IPS-20b (cell line): ENCODE data around the gene ZNF580.

ENCODE experiments used
- H3K27ac ChIP-seq: one replicate; pipeline ENCODE4 v1.5.1; 2013; ENCODE audit warnings: low read length
- H3K27me3 ChIP-seq: 2 replicates; pipeline ENCODE4 v1.6.1; 2013; ENCODE audit warnings: mild to moderate bottlenecking, low read length, inconsistent platforms; ENCODE audit not compliant: insufficient read depth
- H3K36me3 ChIP-seq: 2 replicates; pipeline ENCODE4 v1.6.1; 2013; ENCODE audit warnings: low read depth, mild to moderate bottlenecking, inconsistent platforms, low read length, moderate library complexity; ENCODE audit not compliant: insufficient read depth
- H3K4me1 ChIP-seq: 2 replicates; pipeline ENCODE4 v1.6.1; 2013; ENCODE audit warnings: mild to moderate bottlenecking, control low read depth, inconsistent platforms, low read length, moderate library complexity; ENCODE audit not compliant: insufficient read depth
- H3K4me3 ChIP-seq: 2 replicates; pipeline ENCODE4 v1.5.1; 2013; ENCODE audit warnings: mild to moderate bottlenecking, low read length, inconsistent platforms
- H3K9ac ChIP-seq: 2 replicates; pipeline ENCODE4 v1.6.1; 2013; ENCODE audit warnings: low read depth, mild to moderate bottlenecking, inconsistent platforms, low read length, moderate library complexity
- H3K9me3 ChIP-seq: 2 replicates; pipeline ENCODE4 v1.6.1; 2013; ENCODE audit warnings: mild to moderate bottlenecking, low read depth, low read length, inconsistent platforms; ENCODE audit not compliant: insufficient read depth

Gene ZNF580

DNA sequence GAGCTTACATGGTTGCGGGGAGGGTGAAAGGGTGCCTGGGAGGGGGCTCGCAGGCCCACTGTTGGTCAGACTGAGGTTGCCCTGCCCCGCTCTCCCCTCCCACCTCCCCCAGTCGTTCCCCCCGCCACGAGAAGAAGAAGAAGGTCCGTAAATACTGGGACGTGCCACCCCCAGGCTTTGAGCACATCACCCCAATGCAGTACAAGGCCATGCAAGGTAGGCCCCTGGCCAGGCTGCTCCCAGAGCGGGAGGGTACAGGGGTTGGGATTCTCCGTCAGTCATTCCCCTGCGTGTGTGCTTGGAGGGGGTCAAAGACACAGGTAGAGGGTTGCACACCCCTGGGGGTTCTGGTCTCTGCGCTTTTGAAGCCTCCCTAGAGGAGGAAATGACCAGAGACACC is 19.6 kb downstream of the ZNF580 start:
- Histone ChIP-seq H3K4me3 (no peak overlapping the region), H3K27me3 (no peaks in the 10 kb centered on the region), H3K36me3 (peaks cover 77% of the 10 kb centered on the region), H3K9ac (no peak overlapping the region), H3K4me1 (peaks cover 18% of the 10 kb centered on the region), H3K27ac (no peak overlapping the region), H3K9me3 (no peaks in the 10 kb centered on the region)

DNA sequence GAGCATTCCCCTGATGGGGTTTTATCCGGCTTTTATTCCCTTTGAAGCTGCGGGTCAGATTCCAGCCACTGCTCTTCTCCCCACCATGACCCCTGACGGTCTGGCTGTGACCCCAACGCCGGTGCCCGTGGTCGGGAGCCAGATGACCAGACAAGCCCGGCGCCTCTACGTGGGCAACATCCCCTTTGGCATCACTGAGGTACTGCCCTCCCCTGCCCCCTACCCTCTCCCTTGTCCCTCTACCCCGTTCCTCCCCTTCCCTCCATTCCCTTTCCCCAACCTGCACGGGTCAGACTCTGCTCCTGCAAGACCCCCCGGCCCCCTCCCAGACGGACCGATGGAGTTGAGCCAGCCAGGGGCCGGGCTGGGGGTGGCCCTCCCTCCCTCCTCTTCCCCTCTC is 20.2 kb downstream of the ZNF580 start:
- Histone ChIP-seq H3K27me3 (no peaks in the 10 kb centered on the region), H3K27ac (no peak overlapping the region), H3K9me3 (no peaks in the 10 kb centered on the region), H3K9ac (no peak overlapping the region), H3K36me3 (peaks cover 83% of the 10 kb centered on the region), H3K4me3 (no peak overlapping the region), H3K4me1 (peaks cover 18% of the 10 kb centered on the region)

DNA sequence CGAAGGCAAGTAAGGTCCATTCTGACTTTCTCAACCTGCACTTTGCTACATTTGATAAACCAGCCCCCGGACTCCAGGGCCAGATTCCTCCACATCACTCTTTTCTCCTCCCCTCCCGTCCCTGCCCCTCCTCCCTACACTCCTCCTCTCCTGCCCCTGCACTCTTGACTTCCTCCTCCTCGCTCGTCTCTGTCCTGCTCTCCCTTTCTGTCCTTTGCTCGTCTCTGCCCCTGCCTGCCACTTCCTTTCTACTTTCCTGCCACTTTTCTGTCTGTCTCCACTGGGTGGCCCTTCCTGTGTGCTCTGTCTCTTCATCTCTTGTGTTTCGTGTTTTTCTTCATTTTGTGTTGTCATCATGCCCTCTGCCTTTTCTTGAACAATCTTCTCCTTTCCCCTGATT is 21.0 kb downstream of the ZNF580 start:
- H3K27ac ChIP-seq: no peak overlapping the region
- peaks cover 12% of the 10 kb centered on the region for H3K4me1 ChIP-seq
- no peaks in the 10 kb centered on the region for H3K9me3 ChIP-seq
- H3K27me3 ChIP-seq: no peaks in the 10 kb centered on the region
- H3K36me3 ChIP-seq: peaks cover 88% of the 10 kb centered on the region
- no peak overlapping the region for H3K9ac ChIP-seq
- H3K4me3 ChIP-seq: no peak overlapping the region

DNA sequence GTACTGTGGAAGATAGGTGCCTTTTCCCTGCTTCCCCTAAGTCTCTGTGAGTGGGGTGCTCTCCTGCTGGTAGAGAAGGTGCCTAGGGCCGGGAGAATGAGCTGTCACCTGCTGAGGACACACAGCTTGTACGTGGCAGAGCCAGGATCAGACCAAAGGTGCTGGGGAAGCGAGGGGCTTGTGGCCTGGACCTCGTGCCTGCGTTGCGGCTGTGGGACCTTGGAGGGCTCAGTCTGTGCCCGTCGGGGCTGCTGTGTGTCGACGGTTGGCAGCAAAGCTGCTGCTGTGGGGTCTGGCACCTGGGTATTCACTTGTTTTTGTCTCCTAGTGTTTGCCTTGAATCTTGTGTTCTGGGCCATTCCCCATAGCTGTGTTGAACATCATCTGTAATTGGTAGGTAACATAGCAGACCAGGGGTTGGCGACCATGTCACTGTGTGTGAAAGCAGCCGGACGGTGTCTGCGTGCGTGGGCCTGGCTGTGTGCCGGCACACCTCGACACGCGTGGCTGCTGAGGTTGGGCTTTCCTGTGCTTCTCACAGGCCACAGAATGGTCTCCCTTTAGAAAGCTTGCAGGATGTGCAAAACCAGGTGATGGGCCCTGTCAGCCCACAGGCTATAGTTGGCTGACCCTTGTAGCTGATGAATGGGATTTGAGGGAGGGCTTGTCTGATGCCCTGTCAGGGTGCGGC is 23.2 kb downstream of the ZNF580 start:
- Histone ChIP-seq H3K36me3 (peaks cover 99% of the 10 kb centered on the region), H3K9ac (no peak overlapping the region), H3K4me1 (no peaks in the 10 kb centered on the region)

DNA sequence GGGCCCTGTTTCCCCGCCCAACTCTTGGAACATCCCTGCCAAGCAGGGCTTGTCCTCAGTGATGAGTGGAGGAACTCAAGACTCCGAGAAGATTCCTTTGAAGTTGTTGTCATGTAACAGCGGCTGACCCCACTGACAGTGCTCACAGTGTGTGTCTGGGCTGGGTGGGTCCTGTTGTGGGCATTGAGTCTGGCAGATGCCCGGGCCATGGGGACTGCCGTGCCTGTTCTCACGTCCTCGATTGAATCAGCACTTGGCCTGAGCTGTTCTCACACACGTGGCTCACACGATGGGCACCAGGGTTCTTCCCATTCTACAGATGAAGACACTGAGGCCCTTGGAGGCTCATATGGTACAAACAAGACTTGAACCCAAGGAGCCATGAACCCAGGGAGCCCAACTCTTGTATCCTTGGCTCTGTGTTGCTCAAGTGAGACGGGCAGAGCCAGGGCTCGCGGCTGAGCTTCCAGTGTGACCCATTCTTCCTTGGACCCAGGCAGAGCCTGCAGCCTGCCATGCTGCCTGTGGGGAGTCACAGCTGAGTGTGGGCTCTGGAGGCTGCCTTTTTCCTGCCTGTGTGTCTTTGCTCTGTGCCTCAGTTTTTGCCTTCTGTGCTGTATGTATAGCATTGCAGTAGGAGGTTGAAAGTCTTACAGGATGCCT is 25.7 kb downstream of the ZNF580 start:
- Histone ChIP-seq H3K9me3 (no peaks in the 10 kb centered on the region), H3K4me3 (no peak overlapping the region), H3K27ac (no peak overlapping the region), H3K9ac (no peak overlapping the region), H3K36me3 (peaks cover 95% of the 10 kb centered on the region), H3K27me3 (no peaks in the 10 kb centered on the region), H3K4me1 (no peaks in the 10 kb centered on the region)

More for the DNA sequence above, 23.2 kb downstream of the ZNF580 start:
- no peak overlapping the region for H3K27ac ChIP-seq
- no peaks in the 10 kb centered on the region for H3K9me3 ChIP-seq
- H3K4me3 ChIP-seq: no peak overlapping the region
- H3K27me3 ChIP-seq: no peaks in the 10 kb centered on the region

DNA sequence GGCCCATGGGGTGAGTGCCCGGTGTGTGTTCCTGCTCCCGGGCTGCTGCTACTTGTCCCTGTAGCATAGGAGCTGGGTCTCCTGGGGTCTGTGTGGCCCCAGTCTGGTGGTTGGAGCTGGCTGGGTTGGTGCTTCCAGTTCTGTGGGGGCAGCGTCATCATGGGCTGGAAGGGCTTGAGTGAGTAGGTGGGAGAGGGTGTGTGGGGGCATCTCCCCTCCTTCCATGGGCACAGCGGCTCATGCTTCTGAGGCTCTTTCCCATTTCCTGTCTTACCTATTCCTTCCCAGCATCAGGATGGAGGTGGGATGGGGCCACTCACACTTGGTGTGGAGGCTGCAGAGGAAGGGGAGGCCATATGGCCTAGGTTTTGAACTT is 26.2 kb downstream of the ZNF580 start:
- Histone ChIP-seq H3K36me3 (peaks cover 91% of the 10 kb centered on the region), H3K4me3 (no peak overlapping the region), H3K9ac (no peak overlapping the region), H3K27me3 (no peaks in the 10 kb centered on the region), H3K4me1 (no peaks in the 10 kb centered on the region), H3K27ac (no peak overlapping the region), H3K9me3 (no peaks in the 10 kb centered on the region)

DNA sequence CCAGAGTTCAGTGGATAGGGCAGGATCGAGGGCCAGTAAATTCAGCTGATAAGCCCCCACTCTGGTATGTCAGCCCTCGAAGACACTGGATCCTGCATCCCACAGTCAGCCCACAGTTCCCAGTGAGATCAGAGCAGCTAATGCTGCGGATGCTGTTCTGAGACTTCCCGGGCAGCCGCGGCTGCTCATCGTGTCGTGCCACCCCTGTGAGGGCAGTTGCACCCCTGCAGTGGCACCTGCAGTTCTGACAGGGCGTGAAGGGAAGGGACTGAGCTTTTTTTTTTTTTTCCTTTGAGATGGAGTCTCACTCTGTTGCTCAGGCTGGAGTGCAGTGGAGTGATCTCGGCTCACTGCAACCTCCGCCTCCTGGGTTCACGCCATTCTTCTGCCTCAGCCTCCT is 26.7 kb downstream of the ZNF580 start:
- H3K27ac ChIP-seq: no peak overlapping the region
- peaks cover 91% of the 10 kb centered on the region for H3K36me3 ChIP-seq
- no peak overlapping the region for H3K9ac ChIP-seq
- no peaks in the 10 kb centered on the region for H3K27me3 ChIP-seq
- H3K9me3 ChIP-seq: no peaks in the 10 kb centered on the region
- no peaks in the 10 kb centered on the region for H3K4me1 ChIP-seq
- H3K4me3 ChIP-seq: no peak overlapping the region

DNA sequence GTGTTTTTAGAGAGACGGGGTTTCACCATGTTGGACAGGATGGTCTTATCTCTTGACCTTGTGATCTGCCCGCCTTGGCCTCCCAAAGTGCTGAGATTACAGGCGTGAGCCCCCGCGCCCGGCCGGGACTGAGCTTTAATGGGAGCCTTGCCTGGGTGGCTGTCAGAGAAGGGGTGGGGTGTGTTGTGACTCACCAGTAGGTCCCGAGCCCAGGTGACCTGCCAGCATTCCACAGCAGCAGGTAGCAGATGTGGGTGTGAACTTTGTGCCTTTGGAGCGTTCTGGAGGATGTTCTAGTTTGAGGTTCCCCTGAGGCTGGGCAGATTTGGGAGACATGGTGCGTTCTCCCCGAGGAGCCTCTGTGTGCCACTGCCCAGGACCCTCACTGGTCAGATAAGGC is 27.2 kb downstream of the ZNF580 start:
- Histone ChIP-seq H3K4me1 (no peaks in the 10 kb centered on the region), H3K4me3 (no peak overlapping the region), H3K36me3 (peaks cover 90% of the 10 kb centered on the region), H3K27me3 (no peaks in the 10 kb centered on the region), H3K9ac (no peak overlapping the region), H3K9me3 (no peaks in the 10 kb centered on the region), H3K27ac (no peak overlapping the region)

DNA sequence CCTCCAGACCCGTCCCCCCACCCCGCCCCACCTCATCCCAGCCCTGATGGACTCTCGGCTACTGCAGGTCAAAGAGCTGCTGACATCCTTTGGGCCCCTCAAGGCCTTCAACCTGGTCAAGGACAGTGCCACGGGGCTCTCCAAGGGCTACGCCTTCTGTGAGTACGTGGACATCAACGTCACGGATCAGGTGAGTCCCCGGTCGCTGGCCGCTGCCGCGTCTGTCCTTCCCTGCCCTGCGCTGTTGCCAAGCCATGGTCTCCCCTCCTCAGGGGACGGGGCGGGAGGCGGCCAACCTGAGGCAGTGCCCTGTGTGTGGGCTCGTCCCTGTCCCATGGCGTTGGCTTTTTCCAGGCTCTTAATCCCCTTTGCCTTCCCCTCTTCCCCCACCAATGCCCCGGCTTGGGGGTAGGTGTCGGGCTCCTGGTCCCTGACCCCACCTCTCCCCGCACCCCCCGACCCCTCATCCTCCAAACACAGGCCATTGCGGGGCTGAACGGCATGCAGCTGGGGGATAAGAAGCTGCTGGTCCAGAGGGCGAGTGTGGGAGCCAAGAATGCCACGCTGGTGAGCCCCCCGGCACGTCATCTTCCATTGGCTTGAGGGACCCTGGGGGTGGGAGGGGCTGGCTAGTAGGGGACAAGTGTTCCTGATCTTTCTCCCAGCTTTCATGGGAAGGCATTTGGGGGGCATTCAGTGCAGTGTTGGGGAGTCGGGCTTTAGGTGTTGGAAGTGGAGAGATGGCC is 28.0 kb downstream of the ZNF580 start:
- Histone ChIP-seq H3K9me3 (no peaks in the 10 kb centered on the region), H3K36me3 (peaks cover 90% of the 10 kb centered on the region), H3K4me3 (no peak overlapping the region), H3K9ac (no peak overlapping the region), H3K27me3 (no peaks in the 10 kb centered on the region), H3K4me1 (peaks cover 6% of the 10 kb centered on the region; the same call in 1 of the 2 replicates), H3K27ac (no peak overlapping the region)

DNA sequence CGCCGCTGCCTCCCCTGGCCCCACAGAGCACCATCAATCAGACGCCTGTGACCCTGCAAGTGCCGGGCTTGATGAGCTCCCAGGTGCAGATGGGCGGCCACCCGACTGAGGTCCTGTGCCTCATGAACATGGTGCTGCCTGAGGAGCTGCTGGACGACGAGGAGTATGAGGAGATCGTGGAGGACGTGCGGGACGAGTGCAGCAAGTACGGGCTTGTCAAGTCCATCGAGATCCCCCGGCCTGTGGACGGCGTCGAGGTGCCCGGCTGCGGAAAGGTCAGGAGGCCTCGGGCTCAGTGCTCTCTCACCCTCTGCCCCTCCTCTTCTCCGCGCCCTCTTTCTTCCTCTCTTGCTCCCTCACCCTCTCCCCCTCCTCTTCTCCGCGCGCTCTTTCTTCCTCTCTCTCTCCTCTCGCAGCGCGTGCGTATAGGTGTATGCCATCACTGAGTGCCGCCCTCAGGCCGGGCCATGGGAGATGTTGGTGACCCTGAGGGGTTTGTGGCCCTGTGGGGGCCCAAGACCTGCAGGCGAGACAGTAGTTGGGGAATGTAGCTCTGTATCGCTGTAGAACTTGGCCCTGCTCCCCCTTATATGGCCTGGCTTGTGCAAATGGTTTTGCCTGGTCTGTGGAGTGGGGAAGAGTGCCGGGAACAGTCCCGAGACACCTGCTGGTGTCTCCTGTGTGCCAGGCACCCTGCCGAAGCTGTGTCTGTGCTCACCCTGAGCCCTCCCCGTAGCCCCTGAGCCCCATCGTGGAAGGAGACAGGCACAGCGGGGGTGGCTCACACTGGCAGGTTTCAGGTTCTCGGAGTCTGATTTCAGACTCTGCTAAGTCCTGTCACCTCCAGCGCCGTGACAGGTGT is 28.8 kb downstream of the ZNF580 start:
- no peaks in the 10 kb centered on the region for H3K27me3 ChIP-seq
- H3K9me3 ChIP-seq: no peaks in the 10 kb centered on the region
- H3K4me1 ChIP-seq: peaks cover 6% of the 10 kb centered on the region; the same call in 1 of the 2 replicates
- no peak overlapping the region for H3K27ac ChIP-seq
- no peak overlapping the region for H3K9ac ChIP-seq
- H3K4me3 ChIP-seq: no peak overlapping the region
- H3K36me3 ChIP-seq: peaks cover 82% of the 10 kb centered on the region

DNA sequence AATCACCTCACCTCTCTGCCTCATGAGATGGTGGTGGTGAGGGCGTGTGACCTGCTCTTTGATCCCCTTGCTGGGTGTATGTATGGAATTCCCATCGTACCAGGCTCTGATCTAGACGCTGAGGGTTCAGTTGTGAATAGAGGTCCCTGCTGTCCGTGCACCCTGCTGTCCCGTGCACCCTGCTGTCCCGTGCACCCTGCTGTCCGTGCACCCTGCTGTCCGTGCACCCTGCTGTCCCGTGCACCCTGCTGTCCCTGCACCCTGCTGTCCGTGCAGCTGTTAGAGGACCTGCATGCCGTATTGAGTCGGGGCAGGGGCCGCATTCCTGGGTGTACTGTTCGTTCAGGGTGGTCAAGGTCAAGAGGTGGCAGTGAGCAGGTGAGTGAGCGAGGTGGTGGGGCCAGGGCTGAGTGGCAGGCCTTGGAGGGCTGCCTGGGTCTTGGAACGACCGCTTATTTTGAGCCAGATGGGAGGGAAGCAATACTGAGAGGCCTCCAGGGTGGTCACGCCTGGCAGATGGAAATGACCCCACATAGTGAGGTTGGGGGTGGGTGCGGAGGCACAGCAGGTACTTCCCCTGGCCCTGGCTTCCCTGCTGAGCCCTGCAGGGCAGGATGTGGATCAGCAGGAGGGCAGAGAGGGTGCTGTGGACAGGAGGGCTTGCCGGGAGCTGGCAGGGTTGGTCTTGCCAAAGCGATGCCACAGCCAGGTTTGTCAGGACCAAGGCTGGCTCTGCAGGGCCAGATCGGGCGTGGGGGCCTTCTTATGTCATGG is 29.7 kb downstream of the ZNF580 start:
- Histone ChIP-seq H3K4me1 (peaks cover 6% of the 10 kb centered on the region; the same call in 1 of the 2 replicates), H3K36me3 (peaks cover 74% of the 10 kb centered on the region), H3K9ac (no peak overlapping the region), H3K4me3 (no peak overlapping the region), H3K27ac (no peak overlapping the region), H3K9me3 (no peaks in the 10 kb centered on the region), H3K27me3 (no peaks in the 10 kb centered on the region)
